Neural crest cell (in vitro differentiated cells): ENCODE measurements around the gene SLAMF7. TPM values are rescaled to one million over a fixed set of nuclear protein-coding genes. Genes with fewer than 3 reads are reported as not detected.
A peak's percentile ranks its signal among the peaks of the same experiment; 100 is the strongest.

Source experiments
- DNase-seq: peaks from one replicate; pipeline ENCODE4 v3.0.0; 2021; ENCODE audit warnings: low read depth, mixed read lengths, low spot score
- H3K27ac Mint-ChIP-seq: one replicate; pipeline ENCODE4 v1.8.0; 2021; ENCODE audit warnings: mild to moderate bottlenecking, mixed read lengths; ENCODE audit not compliant: unreplicated experiment
- H3K27me3 Mint-ChIP-seq: 2 replicates; pipeline ENCODE4 v1.8.0; 2021; ENCODE audit warnings: low read depth, mild to moderate bottlenecking, mixed read lengths
- H3K36me3 Mint-ChIP-seq: 2 replicates; pipeline ENCODE4 v1.8.0; 2021; ENCODE audit warnings: low read depth, mild to moderate bottlenecking, mixed read lengths
- H3K4me1 Mint-ChIP-seq: 2 replicates; pipeline ENCODE4 v1.8.0; 2021; ENCODE audit warnings: mixed read lengths
- H3K4me3 Mint-ChIP-seq: one replicate; pipeline ENCODE4 v1.8.0; 2021; ENCODE audit warnings: mild to moderate bottlenecking, mixed read lengths
- H3K9me3 Mint-ChIP-seq: 2 replicates; pipeline ENCODE4 v1.8.0; 2021; ENCODE audit warnings: mixed read lengths
- total RNA-seq: library from RNA; stranded (reverse); gene quantifications from 2 replicates; pipeline ENCODE4 v1.2.1, GENCODE V29; 2021
- TF ChIP-seq, protein P1 (sequence below): fragments of 200-600 bp; sonication (generic); conservative IDR thresholded peaks from 2 replicates; pipeline ENCODE4 v1.5.0; 2021; ENCODE audit warnings: antibody characterized with exemption, mild to moderate bottlenecking

Gene SLAMF7
- total RNA-seq, 1 donor from 2014 or later = not detected

DNA sequence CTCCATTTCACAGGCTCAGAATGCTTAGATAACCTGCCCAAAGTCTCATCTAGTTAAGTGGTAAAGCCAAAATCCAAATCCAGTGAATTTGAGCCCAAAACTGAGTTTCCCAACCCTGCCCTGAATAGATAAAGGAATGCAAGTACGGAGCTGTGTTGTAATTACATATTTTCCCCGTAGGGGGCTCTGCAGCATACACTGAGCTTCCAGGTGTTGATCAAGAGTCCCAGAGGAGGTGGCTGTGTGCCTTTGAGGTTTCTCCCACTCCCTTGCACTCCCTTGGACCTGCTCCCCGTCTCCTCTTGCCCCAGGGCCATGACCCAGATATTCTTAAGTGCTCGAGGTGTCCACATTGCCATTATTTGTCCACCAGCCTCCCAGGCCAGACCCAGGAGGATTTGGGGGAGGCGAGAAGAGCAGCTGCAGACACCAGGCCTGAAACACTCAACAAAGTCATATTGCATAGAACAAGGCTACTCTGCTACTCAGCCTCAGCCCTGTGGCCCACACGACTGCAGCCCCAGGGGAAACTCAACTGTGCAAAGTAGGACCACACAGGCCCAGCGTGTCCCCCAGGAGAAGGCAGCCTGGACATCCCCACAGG, 38.5 kb downstream of the SLAMF7 start:
- Mint-ChIP-seq H3K36me3 (no peaks in the 10 kb centered on the region), H3K27me3 (no peaks in the 10 kb centered on the region), H3K27ac (no peak overlapping the region), H3K4me3 (no peak overlapping the region), H3K4me1 (peaks cover 13% of the 10 kb centered on the region), H3K9me3 (no peaks in the 10 kb centered on the region)
- TF ChIP-seq, protein P1, sequence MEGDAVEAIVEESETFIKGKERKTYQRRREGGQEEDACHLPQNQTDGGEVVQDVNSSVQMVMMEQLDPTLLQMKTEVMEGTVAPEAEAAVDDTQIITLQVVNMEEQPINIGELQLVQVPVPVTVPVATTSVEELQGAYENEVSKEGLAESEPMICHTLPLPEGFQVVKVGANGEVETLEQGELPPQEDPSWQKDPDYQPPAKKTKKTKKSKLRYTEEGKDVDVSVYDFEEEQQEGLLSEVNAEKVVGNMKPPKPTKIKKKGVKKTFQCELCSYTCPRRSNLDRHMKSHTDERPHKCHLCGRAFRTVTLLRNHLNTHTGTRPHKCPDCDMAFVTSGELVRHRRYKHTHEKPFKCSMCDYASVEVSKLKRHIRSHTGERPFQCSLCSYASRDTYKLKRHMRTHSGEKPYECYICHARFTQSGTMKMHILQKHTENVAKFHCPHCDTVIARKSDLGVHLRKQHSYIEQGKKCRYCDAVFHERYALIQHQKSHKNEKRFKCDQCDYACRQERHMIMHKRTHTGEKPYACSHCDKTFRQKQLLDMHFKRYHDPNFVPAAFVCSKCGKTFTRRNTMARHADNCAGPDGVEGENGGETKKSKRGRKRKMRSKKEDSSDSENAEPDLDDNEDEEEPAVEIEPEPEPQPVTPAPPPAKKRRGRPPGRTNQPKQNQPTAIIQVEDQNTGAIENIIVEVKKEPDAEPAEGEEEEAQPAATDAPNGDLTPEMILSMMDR = peak; percentile 61
- peak; percentile 4 for DNase-seq

DNA sequence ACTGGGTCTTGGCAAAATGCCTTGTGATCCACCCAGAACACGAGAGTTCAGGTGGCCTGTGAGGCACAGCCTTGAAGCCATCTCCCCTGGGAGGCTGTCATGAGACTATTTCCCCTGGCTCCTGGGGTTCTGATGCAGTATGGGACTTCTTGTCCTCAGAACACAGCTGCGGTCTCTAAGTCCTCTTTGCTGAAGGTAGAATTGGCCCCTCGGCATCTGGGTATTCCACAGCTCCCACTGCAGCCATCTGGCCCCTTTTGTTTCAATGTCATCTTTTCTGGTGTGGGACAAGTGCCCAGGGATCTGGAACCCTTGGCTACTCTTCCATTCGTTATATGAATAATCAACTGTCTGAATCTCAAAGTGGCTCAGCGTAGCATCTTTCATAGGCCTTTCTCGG, 39.9 kb downstream of the SLAMF7 start:
- no peak for DNase-seq
- peaks cover 8% of the 10 kb centered on the region for H3K4me1 Mint-ChIP-seq
- H3K9me3 Mint-ChIP-seq = no peaks in the 10 kb centered on the region
- no peak overlapping the region for H3K27ac Mint-ChIP-seq
- no peak overlapping the region for H3K4me3 Mint-ChIP-seq
- TF ChIP-seq, protein P1 = no peak
- H3K36me3 Mint-ChIP-seq = no peaks in the 10 kb centered on the region
- no peaks in the 10 kb centered on the region for H3K27me3 Mint-ChIP-seq

DNA sequence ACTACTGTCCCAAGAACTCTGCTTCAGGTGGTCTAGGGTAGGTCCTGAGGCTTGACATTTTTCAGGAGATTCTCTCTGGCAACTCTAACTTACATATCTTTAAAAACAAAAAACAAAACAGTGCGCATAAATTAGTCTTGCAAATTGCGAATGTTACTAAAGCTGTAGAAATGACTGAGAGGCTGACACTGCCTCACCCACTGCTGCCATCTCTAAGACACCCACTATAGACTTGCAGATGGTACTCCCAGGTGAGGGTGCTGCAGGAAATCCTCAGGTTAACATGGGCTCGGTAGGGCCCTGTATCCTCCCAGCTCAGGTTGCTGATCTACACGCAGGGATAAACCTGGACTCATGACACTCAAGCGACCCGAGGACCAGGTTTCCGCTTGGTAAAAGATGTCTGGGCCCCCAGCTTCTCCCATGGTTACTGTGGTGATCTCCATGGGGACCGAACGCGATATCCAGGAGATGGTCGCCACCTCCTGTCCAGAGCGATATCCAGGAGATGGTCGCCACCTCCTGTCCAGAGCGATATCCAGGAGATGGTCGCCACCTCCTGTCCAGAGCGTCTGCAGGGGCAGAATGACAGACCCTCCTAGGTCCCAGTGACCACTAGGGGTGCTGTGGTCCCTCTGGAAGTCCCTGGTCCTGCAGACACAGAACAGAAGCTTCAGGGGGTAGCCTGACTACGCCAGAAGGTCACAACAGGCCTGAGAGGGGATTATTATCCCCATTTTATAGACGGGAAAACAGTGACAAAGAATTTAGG, 40.8 kb downstream of the SLAMF7 start:
- Mint-ChIP-seq H3K9me3 (no peaks in the 10 kb centered on the region), H3K4me1 (peaks cover 2% of the 10 kb centered on the region), H3K36me3 (no peaks in the 10 kb centered on the region), H3K27me3 (peaks cover under 1% of the 10 kb centered on the region), H3K27ac (no peak overlapping the region), H3K4me3 (no peak overlapping the region)
- TF ChIP-seq, protein P1 = peak; percentile 55
- DNase-seq = peak; percentile 40

DNA sequence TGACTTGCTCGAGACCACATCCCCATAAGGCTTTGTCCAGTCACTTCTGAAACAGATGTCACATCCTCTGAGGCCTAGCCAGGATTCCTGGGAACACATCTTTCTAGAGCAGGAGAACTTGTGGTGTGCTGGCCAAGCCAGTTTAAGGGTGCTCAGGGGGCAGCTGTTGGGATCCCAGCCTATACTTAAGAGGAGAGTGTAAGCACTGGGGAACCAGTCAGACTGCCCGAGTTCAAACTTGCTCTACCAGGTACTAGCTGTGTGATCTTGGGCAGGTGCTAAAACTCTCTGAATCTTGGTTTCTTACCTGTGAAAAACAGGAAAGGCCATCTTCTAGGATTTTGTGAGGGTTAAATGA, 41.3 kb downstream of the SLAMF7 start:
- no peak overlapping the region for H3K4me3 Mint-ChIP-seq
- TF ChIP-seq, protein P1 = no peak
- H3K27me3 Mint-ChIP-seq = peaks cover 5% of the 10 kb centered on the region
- no peaks in the 10 kb centered on the region for H3K4me1 Mint-ChIP-seq
- H3K36me3 Mint-ChIP-seq = no peaks in the 10 kb centered on the region
- H3K9me3 Mint-ChIP-seq = no peaks in the 10 kb centered on the region
- H3K27ac Mint-ChIP-seq = no peak overlapping the region
- DNase-seq = no peak

DNA sequence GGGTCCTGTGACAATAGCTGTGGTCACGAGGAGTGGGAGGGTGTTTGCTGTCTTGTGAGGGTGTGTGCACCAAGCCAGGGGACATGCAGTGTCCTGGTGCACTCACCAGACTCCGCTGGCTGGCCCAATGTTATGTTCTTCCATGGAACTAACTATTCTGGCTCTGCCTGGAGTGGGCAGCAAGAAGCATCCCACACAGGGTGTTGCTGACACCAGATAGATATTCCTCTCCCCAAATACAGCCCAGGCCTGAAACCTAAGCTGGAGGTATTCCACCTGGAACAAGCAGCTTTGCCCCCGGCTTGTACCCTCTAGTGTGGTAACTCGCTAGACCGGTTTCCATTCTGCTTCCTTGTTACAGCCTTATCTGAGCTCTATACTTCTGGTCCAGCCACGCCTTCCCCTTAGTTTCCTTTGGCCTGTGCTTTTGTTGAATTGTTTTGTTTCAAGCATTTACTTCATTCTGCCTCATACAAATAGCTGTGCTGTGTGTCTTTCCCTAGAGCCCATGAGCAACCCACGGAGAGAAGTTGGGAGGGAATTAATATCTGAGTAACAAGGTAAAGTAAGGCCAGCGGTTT, 42.2 kb downstream of the SLAMF7 start:
- H3K4me3 Mint-ChIP-seq = no peak overlapping the region
- H3K27me3 Mint-ChIP-seq = peaks cover 5% of the 10 kb centered on the region
- no peaks in the 10 kb centered on the region for H3K9me3 Mint-ChIP-seq
- H3K36me3 Mint-ChIP-seq = no peaks in the 10 kb centered on the region
- no peak overlapping the region for H3K27ac Mint-ChIP-seq
- DNase-seq = no peak
- H3K4me1 Mint-ChIP-seq = no peaks in the 10 kb centered on the region
- TF ChIP-seq, protein P1 = no peak
